Bone marrow (tissue), 2 donors: Measurements from ENCODE around the gene CLSTN2.

Experiments
- DNase-seq, 2 donors: peaks; one replicate each; lab custom pipeline; 2025; lab: John Stamatoyannopoulos, UW

Gene CLSTN2

GRCh38 chr3:140501770-140502364, 566.9 kb downstream of the CLSTN2 start:
- no peak for DNase-seq

- DNase-seq: no peak
These were observed 570.2 kb downstream of the CLSTN2 start for GRCh38 chr3:140505213-140505612.

GRCh38 chr3:140505876-140506275, 570.9 kb downstream of the CLSTN2 start:
- DNase-seq: no peak

- DNase-seq: no peak
These were observed 573.6 kb downstream of the CLSTN2 start for GRCh38 chr3:140508550-140508949.

- no peak for DNase-seq
These were observed 574.5 kb downstream of the CLSTN2 start for GRCh38 chr3:140509534-140509933.

GRCh38 chr3:140510303-140510861, 575.4 kb downstream of the CLSTN2 start:
- no peak for DNase-seq

- DNase-seq: no peak
These were observed 586.9 kb downstream of the CLSTN2 start for GRCh38 chr3:140521751-140522445.

GRCh38 chr3:140522653-140523380, 587.8 kb downstream of the CLSTN2 start:
- DNase-seq: no peak

GRCh38 chr3:140523600-140523999, 588.6 kb downstream of the CLSTN2 start:
- DNase-seq: no peak

GRCh38 chr3:140527156-140527555, 592.2 kb downstream of the CLSTN2 start:
- no peak for DNase-seq

GRCh38 chr3:140529096-140529495, 594.1 kb downstream of the CLSTN2 start:
- DNase-seq: no peak

GRCh38 chr3:140529558-140529957, 594.6 kb downstream of the CLSTN2 start:
- no peak for DNase-seq

- DNase-seq: no peak
These were observed 595.1 kb downstream of the CLSTN2 start for GRCh38 chr3:140530131-140530530.

GRCh38 chr3:140530603-140531002, 595.6 kb downstream of the CLSTN2 start:
- DNase-seq: no peak

GRCh38 chr3:140532793-140533330, 597.9 kb downstream of the CLSTN2 start:
- DNase-seq: no peak

GRCh38 chr3:140536926-140537726, 602.1 kb downstream of the CLSTN2 start:
- no peak for DNase-seq

GRCh38 chr3:140537727-140538082, 602.7 kb downstream of the CLSTN2 start:
- DNase-seq: no peak

GRCh38 chr3:140540262-140540661, 605.3 kb downstream of the CLSTN2 start:
- no peak for DNase-seq

- DNase-seq: no peak
These were observed 607.1 kb downstream of the CLSTN2 start for GRCh38 chr3:140541975-140542653.

- DNase-seq: no peak
These were observed 610.2 kb downstream of the CLSTN2 start for GRCh38 chr3:140545197-140545596.

- no peak for DNase-seq
These were observed 610.8 kb downstream of the CLSTN2 start for GRCh38 chr3:140545756-140546155.
